Chondrocyte (in vitro differentiated cells): ENCODE results near the gene CYSRT1. TPM values are rescaled to one million over a fixed set of nuclear protein-coding genes. Genes with fewer than 3 reads are reported as not detected.

Experiments
- DNase-seq: peaks from one replicate; pipeline ENCODE4 v3.0.0; 2021; ENCODE audit warnings: mixed read lengths, low spot score
- H3K27ac Mint-ChIP-seq: one replicate; pipeline ENCODE4 v1.8.0; 2021; ENCODE audit warnings: mild to moderate bottlenecking, moderate library complexity, mixed read lengths; ENCODE audit not compliant: unreplicated experiment
- H3K27me3 Mint-ChIP-seq: 2 replicates; pipeline ENCODE4 v1.8.0; 2021; ENCODE audit warnings: low read depth, mixed read lengths
- H3K36me3 Mint-ChIP-seq: 2 replicates; pipeline ENCODE4 v1.8.0; 2021; ENCODE audit warnings: low read depth, mixed read lengths
- H3K4me1 Mint-ChIP-seq: 2 replicates; pipeline ENCODE4 v1.8.0; 2021; ENCODE audit warnings: low read depth, mild to moderate bottlenecking, mixed read lengths
- H3K4me3 Mint-ChIP-seq: one replicate; pipeline ENCODE4 v1.8.0; 2021; ENCODE audit warnings: mild to moderate bottlenecking, moderate library complexity, mixed read lengths; ENCODE audit not compliant: unreplicated experiment
- H3K9me3 Mint-ChIP-seq: 2 replicates; pipeline ENCODE4 v1.8.0; 2021; ENCODE audit warnings: low read depth, mixed read lengths
- total RNA-seq: library from RNA; stranded (reverse); gene quantifications from 3 replicates; pipeline ENCODE4 v1.2.1, GENCODE V29; 2021
- TF ChIP-seq, protein P1 (sequence below): fragments of 200-600 bp; sonication (generic); IDR thresholded peaks from 2 replicates; pipeline ENCODE4 v1.5.0; 2021; ENCODE audit warnings: antibody characterized with exemption, mild to moderate bottlenecking, moderate library complexity

The CYSRT1 gene
- total RNA-seq, 1 donor from 2014 or later, result 0.92 TPM

DNA sequence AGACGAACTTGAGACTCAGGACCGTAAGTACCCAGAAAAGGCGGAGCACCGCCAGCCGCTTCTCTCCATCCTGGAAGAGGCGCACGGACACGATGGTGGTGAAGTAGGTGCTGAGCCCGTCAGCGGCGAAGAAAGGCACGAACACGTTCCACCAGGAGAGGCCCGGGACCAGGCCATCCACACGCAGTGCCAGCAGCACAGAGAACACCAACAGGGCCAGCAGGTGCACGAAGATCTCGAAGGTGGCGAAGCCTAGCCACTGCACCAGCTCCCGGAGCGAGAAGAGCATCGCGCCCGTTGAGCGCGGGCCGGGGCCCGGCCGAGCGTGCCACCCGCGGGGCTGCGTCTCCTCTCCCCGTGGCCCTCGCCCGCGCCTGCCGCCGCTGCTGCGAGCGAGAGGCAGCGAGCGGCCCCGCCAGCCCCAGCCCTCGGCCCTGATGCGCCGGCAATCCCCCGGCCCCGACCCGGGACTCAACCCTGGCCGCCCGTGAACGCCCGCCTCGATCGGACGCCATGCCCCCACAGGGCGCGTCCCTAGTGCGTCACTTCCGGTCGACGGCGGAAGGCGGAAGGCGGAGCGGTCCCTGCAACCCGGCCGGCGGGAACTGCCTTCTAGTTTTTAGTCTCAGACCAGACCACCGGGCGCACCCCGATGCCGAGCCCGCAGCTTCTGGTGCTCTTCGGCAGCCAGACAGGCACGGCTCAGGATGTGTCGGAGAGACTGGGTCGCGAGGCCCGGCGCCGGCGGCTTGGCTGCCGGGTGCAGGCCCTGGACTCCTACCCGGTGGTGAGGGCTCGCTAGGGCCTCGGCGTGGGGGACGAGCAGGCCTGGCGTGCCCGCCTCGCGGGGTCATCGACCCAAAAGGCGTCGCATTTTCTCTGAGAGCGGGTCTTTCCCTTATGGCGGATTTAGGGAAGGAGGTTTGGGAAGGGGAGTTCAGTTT lies 19.6 kb upstream of the CYSRT1 start, which contains the start of the genes NDOR1 and TMEM203:
TSS of gene NDOR1 (plus strand) at position 575 of the 944 bp plus-strand sequence. CDS start at position 653, 78 bp downstream.
TSS of gene TMEM203 (minus strand) at position 523 of the 944 bp plus-strand sequence. CDS start at position 289, 234 bp downstream.
- H3K27me3 Mint-ChIP-seq, result no peaks in the 10 kb centered on the region

DNA sequence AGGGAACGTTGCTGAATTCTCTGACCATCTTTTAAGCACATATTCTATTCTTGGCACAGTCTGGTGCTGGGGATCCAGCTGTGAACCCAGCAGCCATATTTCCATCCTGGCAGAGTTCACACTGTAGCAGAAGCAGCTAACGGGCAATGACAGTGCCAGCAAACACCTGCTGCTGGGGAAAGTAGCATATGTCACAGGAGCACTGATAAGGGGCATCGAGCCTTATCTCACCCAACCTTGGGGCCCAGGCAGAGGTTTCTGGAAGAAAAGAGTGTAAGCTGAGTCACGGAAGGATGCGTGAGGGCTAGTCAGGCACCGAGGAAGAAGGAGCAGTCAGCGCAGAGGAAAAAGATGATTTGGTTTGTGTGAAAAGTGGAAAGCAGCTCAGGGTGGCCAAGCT lies 18.4 kb upstream of the CYSRT1 start:
- no peak for DNase-seq
- Mint-ChIP-seq H3K9me3 (no peaks in the 10 kb centered on the region), H3K36me3 (peaks cover 4% of the 10 kb centered on the region), H3K4me3 (peak overlapping the region; percentile 91), H3K27ac (peak overlapping the region; percentile 33), H3K27me3 (no peaks in the 10 kb centered on the region), H3K4me1 (peaks cover 51% of the 10 kb centered on the region)
- TF ChIP-seq, protein P1, sequence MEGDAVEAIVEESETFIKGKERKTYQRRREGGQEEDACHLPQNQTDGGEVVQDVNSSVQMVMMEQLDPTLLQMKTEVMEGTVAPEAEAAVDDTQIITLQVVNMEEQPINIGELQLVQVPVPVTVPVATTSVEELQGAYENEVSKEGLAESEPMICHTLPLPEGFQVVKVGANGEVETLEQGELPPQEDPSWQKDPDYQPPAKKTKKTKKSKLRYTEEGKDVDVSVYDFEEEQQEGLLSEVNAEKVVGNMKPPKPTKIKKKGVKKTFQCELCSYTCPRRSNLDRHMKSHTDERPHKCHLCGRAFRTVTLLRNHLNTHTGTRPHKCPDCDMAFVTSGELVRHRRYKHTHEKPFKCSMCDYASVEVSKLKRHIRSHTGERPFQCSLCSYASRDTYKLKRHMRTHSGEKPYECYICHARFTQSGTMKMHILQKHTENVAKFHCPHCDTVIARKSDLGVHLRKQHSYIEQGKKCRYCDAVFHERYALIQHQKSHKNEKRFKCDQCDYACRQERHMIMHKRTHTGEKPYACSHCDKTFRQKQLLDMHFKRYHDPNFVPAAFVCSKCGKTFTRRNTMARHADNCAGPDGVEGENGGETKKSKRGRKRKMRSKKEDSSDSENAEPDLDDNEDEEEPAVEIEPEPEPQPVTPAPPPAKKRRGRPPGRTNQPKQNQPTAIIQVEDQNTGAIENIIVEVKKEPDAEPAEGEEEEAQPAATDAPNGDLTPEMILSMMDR, result no peak

More for the DNA sequence above, 19.6 kb upstream of the CYSRT1 start, which contains the start of the genes NDOR1 and TMEM203:
- Mint-ChIP-seq H3K4me1 (peaks cover 58% of the 10 kb centered on the region), H3K4me3 (peak within 1 kb of the TSS; percentile 91), H3K9me3 (no peaks in the 10 kb centered on the region), H3K36me3 (peaks cover 4% of the 10 kb centered on the region), H3K27ac (peak within 1 kb of the TSS; percentile 90)
- DNase-seq, result no peak
- TF ChIP-seq, protein P1, result no peak

- Mint-ChIP-seq H3K4me1 (peaks cover 12% of the 10 kb centered on the region), H3K4me3 (no peak overlapping the region), H3K27me3 (no peaks in the 10 kb centered on the region), H3K36me3 (peaks cover 6% of the 10 kb centered on the region), H3K9me3 (no peaks in the 10 kb centered on the region), H3K27ac (no peak overlapping the region)
- TF ChIP-seq, protein P1, result no peak
- no peak for DNase-seq
These were observed 13.4 kb upstream of the CYSRT1 start for GRCh38 chr9:137211532-137211931.

DNA sequence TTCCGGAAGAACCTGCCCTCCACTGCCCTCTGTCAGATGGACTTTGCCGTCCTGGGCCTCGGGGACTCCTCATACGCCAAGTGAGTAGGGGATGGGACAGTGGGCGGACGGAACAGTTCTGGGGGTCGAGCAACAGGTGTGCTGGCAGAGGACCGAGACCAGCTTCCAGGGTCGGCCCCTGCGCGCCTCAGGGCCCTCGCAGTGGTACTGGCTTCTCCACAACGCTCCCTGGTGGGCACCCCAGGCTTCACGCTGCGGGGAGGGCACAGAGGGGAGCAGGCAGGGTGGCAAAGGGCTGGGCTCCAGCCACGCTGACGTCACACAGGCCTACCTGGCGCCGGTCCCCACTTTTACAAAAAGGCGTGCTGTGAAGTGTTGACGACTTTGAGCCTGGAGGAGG lies 12.5 kb upstream of the CYSRT1 start:
- H3K36me3 Mint-ChIP-seq, result peaks cover 5% of the 10 kb centered on the region
- no peak overlapping the region for H3K4me3 Mint-ChIP-seq
- TF ChIP-seq, protein P1, result peak; percentile 11
- no peaks in the 10 kb centered on the region for H3K27me3 Mint-ChIP-seq
- no peaks in the 10 kb centered on the region for H3K9me3 Mint-ChIP-seq
- no peak overlapping the region for H3K27ac Mint-ChIP-seq
- H3K4me1 Mint-ChIP-seq, result peaks cover 2% of the 10 kb centered on the region
- DNase-seq, result no peak
